Fibroblast of villous mesenchyme (primary cell): ENCODE results near the gene GDF9. TPM values are rescaled to one million over a fixed set of nuclear protein-coding genes. Genes with fewer than 3 reads are reported as not detected.

Source experiments
- DNase-seq: peaks from one replicate; pipeline ENCODE4 v3.0.0-alpha.2; 2010; ENCODE audit warnings: low read depth
- H3K4me3 ChIP-seq: 2 replicates; pipeline ENCODE4 v1.5.1; 2011; ENCODE audit warnings: low read depth, mild to moderate bottlenecking, low read length
- total RNA-seq: library from RNA; depleted of rRNA; stranded (reverse); fragments of >200 nt; gene quantifications from 2 replicates; pipeline ENCODE4 v1.2.3, GENCODE V29; 2012
- TF ChIP-seq, protein P1 (sequence below): IDR thresholded peaks from 2 replicates; pipeline ENCODE4 v1.5.1; 2012; ENCODE audit warnings: low read depth, mild to moderate bottlenecking, low read length; ENCODE audit not compliant: insufficient read depth

GDF9 gene
- total RNA-seq, 1 donor: not detected

- H3K4me3 ChIP-seq: no peak overlapping the region
- TF ChIP-seq, protein P1, sequence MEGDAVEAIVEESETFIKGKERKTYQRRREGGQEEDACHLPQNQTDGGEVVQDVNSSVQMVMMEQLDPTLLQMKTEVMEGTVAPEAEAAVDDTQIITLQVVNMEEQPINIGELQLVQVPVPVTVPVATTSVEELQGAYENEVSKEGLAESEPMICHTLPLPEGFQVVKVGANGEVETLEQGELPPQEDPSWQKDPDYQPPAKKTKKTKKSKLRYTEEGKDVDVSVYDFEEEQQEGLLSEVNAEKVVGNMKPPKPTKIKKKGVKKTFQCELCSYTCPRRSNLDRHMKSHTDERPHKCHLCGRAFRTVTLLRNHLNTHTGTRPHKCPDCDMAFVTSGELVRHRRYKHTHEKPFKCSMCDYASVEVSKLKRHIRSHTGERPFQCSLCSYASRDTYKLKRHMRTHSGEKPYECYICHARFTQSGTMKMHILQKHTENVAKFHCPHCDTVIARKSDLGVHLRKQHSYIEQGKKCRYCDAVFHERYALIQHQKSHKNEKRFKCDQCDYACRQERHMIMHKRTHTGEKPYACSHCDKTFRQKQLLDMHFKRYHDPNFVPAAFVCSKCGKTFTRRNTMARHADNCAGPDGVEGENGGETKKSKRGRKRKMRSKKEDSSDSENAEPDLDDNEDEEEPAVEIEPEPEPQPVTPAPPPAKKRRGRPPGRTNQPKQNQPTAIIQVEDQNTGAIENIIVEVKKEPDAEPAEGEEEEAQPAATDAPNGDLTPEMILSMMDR: no peak
- no peak for DNase-seq
These were observed 33.7 kb downstream of the GDF9 start for GRCh38 chr5:132832612-132833011.

- no peak for DNase-seq
- H3K4me3 ChIP-seq: peak overlapping the region; percentile 64
- TF ChIP-seq, protein P1: no peak
These were observed 35.0 kb downstream of the GDF9 start for GRCh38 chr5:132831095-132831860.

- peak; percentile 49 for DNase-seq
- TF ChIP-seq, protein P1: no peak
- H3K4me3 ChIP-seq: peak within 1 kb of the TSS; percentile 64
These were observed 35.7 kb downstream of the GDF9 start, which contains the start of gene SHROOM1 for GRCh38 chr5:132830436-132831094. SHROOM1 (minus strand) TSS chr5:132830647; CDS start chr5:132826140, 4,507 bp downstream.

GRCh38 chr5:132829742-132830435 is 36.4 kb downstream of the GDF9 start:
- H3K4me3 ChIP-seq: peak overlapping the region; percentile 64
- DNase-seq: peak; percentile 65
- TF ChIP-seq, protein P1: peak; percentile 88

DNA sequence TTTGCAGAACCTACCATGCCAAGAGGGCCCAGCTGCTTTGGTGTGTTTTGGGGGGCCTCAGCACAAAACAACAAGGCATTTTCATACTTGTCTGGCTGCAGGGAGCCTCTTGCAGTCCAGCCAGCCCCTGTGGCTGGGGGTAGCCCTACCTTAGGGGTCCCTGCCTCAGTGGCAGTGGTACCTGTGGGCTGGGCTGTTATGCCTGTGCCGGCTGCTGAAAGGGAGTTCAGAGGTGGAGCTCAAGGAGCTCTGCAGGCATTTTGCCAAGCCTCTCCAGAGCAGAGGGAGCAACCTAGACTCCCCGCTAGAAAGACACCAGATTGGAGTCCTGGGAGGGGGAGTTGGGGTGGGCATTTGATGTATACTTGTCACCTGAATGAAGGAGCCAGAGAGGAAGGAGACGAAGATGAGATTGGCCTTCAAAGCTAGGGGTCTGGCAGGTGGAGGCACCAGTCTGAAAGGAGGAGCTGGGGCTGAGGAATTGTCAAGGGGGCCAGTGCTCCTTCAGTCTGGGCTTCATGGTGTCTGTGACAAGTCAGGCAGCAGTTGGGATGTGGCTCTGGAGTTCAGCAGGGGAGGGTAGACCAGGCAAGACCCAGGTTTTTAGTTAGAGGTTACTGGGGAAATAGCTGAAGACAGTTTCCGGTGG is 37.3 kb downstream of the GDF9 start:
- DNase-seq: no peak
- TF ChIP-seq, protein P1: no peak
- H3K4me3 ChIP-seq: peak overlapping the region; percentile 64

DNA sequence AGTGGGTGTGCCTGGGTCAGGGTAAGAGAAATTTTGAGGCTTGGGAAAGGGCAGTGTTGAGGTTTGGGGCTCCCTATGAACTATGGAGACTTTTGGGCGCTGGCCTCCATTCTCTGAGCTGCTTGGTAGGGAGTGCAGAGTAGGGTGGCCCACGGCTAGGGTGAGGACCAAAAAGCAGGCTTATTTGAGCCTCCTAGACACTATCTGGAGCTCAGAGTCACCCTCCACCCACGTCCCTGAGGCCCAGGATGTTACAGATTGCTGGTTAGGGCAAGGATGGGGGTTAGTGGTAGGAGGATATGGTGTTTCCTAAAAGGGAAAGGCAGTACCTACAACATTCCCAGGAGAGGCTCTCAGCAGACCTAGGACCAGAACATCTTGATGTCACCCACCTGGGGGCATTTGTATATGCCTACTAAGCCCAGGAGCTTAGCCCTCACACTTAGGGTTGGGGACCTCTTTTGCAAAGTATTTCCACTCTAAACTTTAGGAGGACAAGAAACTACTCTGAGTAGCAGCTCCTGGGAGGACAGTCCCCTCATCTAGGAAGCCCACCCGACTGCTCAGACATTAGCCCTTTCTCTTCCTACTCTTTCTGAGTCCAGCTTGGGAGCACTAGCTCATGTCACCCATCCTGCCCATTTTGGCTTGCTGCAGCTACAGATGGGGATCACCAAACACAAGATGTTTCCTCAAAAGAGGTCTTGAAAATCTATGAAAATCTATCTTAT is 38.2 kb downstream of the GDF9 start:
- no peak for DNase-seq
- H3K4me3 ChIP-seq: no peak overlapping the region
- TF ChIP-seq, protein P1: no peak
